ENCODE measurements around the gene HDAC4. TPM values are rescaled to one million over a fixed set of nuclear protein-coding genes. Genes with fewer than 3 reads are reported as not detected.

Gene HDAC4
- total RNA-seq, 1 experiment from 2014 or later = 47.6 TPM

- H3K27ac ChIP-seq (ENCODE audit: low read depth, low read length) = no peak overlapping the region
- no peaks in the 10 kb centered on the region for H3K36me3 ChIP-seq (ENCODE audit: control insufficient read depth in 1 of 2, insufficient read depth in 2 of 2, low read length in 2 of 2)
- H3K9ac ChIP-seq (ENCODE audit: low read length) = no peak overlapping the region
- CTCF ChIA-PET = no interaction called here
- no peak overlapping the region for H3K4me3 ChIP-seq (replicated peaks in 1 of 2; ENCODE audit: low read depth in 1 of 2, low read length in 2 of 2)
- no peak overlapping the region for H3K4me2 ChIP-seq (ENCODE audit: low read length)
- no TSS peak for BruUV-seq (replicated peaks)
- RAD21 ChIA-PET (ENCODE audit: low non-redundant PET in 1 of 2, low total read pairs in 2 of 2, uncharacterized antibody in 2 of 2, unreplicated experiment in 2 of 2) = no interaction called here
- 0 out of 2 replicates have a peak, but pooled peaks cover 6% of the 10 kb centered on the region for H3K79me2 ChIP-seq (ENCODE audit: insufficient read depth, low read length)
- H2AFZ ChIP-seq (ENCODE audit: low read depth, low read length, poor library complexity, severe bottlenecking) = no peak overlapping the region
- ATAC-seq = no peak
- no peaks in the 10 kb centered on the region for H3K9me2 ChIP-seq (ENCODE audit: insufficient read depth)
- intact Hi-C loops (cut with micrococcal nuclease) = no loop called here
- H3K4me1 ChIP-seq (ENCODE audit: control insufficient read depth in 1 of 2, insufficient read depth in 2 of 2, low read length in 2 of 2) = peaks cover 3 to 13% of the 10 kb centered on the region in 2 experiments; a peak in 2 of 4 replicates
- H3K9me3 ChIP-seq (ENCODE audit: control insufficient read depth in 1 of 2, insufficient read depth in 1 of 2, low read depth in 1 of 2, low read length in 2 of 2) = no peaks in the 10 kb centered on the region
- POLR2A ChIA-PET = no interaction called here
- no peaks in the 10 kb centered on the region for H3K27me3 ChIP-seq (ENCODE audit: insufficient read depth, low read length)
- no peaks in the 10 kb centered on the region for H4K20me1 ChIP-seq (ENCODE audit: insufficient read depth)
- no peak for TF ChIP-seq ZNF274 (IDR thresholded peaks at IDR 0.05; ENCODE audit: low read depth, low read length)
- TF ChIP-seq CTCF (IDR thresholded peaks at IDR 0.05 in 2 of 3, conservative IDR thresholded peaks at IDR 0.05 in 1 of 3; ENCODE audit: borderline replicate concordance in 1 of 3, insufficient read depth in 1 of 3, low read depth in 2 of 3, low read length in 2 of 3) = no peak
- no peak for TF ChIP-seq RAD21 (IDR thresholded peaks at IDR 0.05; ENCODE audit: low read depth)
- no peak for TF ChIP-seq ZFX (IDR thresholded peaks at IDR 0.05)
- no peak for TF ChIP-seq CBX3 (IDR thresholded peaks at IDR 0.05; ENCODE audit: low read depth)
- TF ChIP-seq POLR2AphosphoS5 (IDR thresholded peaks at IDR 0.05; ENCODE audit: low read depth, low read length) = no peak
- TF ChIP-seq ATF3 (IDR thresholded peaks at IDR 0.05) = no peak
- TF ChIP-seq FOSL1 (IDR thresholded peaks at IDR 0.05; ENCODE audit: low read depth) = no peak
- TF ChIP-seq JUND (IDR thresholded peaks at IDR 0.05) = no peak
- no peak for DNase-seq (ENCODE audit: low read depth, low spot score)
Observed at GRCh38 chr2:239209783-239210182, 191.0 kb downstream of the HDAC4 start.
